ENCODE measurements around the gene FAM151B.
"Not testable (repeated sequence)": the region's sequence is repeated elsewhere in the genome, so short reads cannot be mapped to it uniquely, and the experiment has no call there.

The FAM151B gene

GRCh38 chr5:80487829-80488721, at the start of gene FAM151B:
Gene FAM151B, plus strand, starts transcription at chr5:80488100. Its CDS starts 24 bp downstream, at chr5:80488124.
- peak; percentile 57 to 64 for DNase-seq (ENCODE audit: low read depth in 1 of 2, low spot score in 1 of 2)

- no peak for DNase-seq (ENCODE audit: low read depth in 1 of 2, low spot score in 1 of 2)
These were observed 49.2 kb upstream of the FAM151B start for GRCh38 chr5:80438739-80439138.

GRCh38 chr5:80439213-80439612, 48.7 kb upstream of the FAM151B start:
- DNase-seq (ENCODE audit: low read depth in 1 of 2, low spot score in 1 of 2) = no peak

- DNase-seq (ENCODE audit: low read depth in 1 of 2, low spot score in 1 of 2) = no peak
These were observed 45.2 kb upstream of the FAM151B start for GRCh38 chr5:80442742-80443141.

GRCh38 chr5:80453366-80453765, 34.5 kb upstream of the FAM151B start:
- no peak for DNase-seq (ENCODE audit: low read depth in 1 of 2, low spot score in 1 of 2)

- no peak for DNase-seq (ENCODE audit: low read depth in 1 of 2, low spot score in 1 of 2)
These were observed 24.6 kb upstream of the FAM151B start for GRCh38 chr5:80463269-80463668.

- no peak for DNase-seq (ENCODE audit: low read depth in 1 of 2, low spot score in 1 of 2)
These were observed 21.0 kb upstream of the FAM151B start for GRCh38 chr5:80466669-80467485.

GRCh38 chr5:80468131-80468530, 19.8 kb upstream of the FAM151B start:
- no peak for DNase-seq (ENCODE audit: low read depth in 1 of 2, low spot score in 1 of 2)

- not testable (repeated sequence) for DNase-seq (ENCODE audit: low read depth in 1 of 2, low spot score in 1 of 2)
These were observed 17.3 kb upstream of the FAM151B start for GRCh38 chr5:80470631-80471030.

GRCh38 chr5:80474929-80475328, 13.0 kb upstream of the FAM151B start:
- no peak for DNase-seq (ENCODE audit: low read depth in 1 of 2, low spot score in 1 of 2)

- DNase-seq (ENCODE audit: low read depth in 1 of 2, low spot score in 1 of 2) = no peak
These were observed 8.2 kb upstream of the FAM151B start for GRCh38 chr5:80479713-80480112.

- DNase-seq (ENCODE audit: low read depth in 1 of 2, low spot score in 1 of 2) = no peak
These were observed 7.5 kb upstream of the FAM151B start for GRCh38 chr5:80480354-80480753.

- no peak for DNase-seq (ENCODE audit: low read depth in 1 of 2, low spot score in 1 of 2)
These were observed 6.6 kb upstream of the FAM151B start for GRCh38 chr5:80481019-80481893.

- no peak for DNase-seq (ENCODE audit: low read depth in 1 of 2, low spot score in 1 of 2)
These were observed 5.3 kb upstream of the FAM151B start for GRCh38 chr5:80482578-80482977.

GRCh38 chr5:80483636-80484232, 4.2 kb upstream of the FAM151B start:
- DNase-seq (ENCODE audit: low read depth in 1 of 2, low spot score in 1 of 2) = no peak

- no peak for DNase-seq (ENCODE audit: low read depth in 1 of 2, low spot score in 1 of 2)
These were observed 464 bp upstream of the FAM151B start for GRCh38 chr5:80487444-80487828.

GRCh38 chr5:80491296-80491695, 3.4 kb downstream of the FAM151B start:
- no peak for DNase-seq (ENCODE audit: low read depth in 1 of 2, low spot score in 1 of 2)

- no peak for DNase-seq (ENCODE audit: low read depth in 1 of 2, low spot score in 1 of 2)
These were observed 4.8 kb downstream of the FAM151B start for GRCh38 chr5:80492741-80493140.

GRCh38 chr5:80493443-80493842, 5.5 kb downstream of the FAM151B start:
- DNase-seq (ENCODE audit: low read depth in 1 of 2, low spot score in 1 of 2) = not testable (repeated sequence)

- DNase-seq (ENCODE audit: low read depth in 1 of 2, low spot score in 1 of 2) = no peak
These were observed 8.0 kb downstream of the FAM151B start for GRCh38 chr5:80495891-80496290.

GRCh38 chr5:80502800-80503199, 14.9 kb downstream of the FAM151B start:
- DNase-seq (ENCODE audit: low read depth in 1 of 2, low spot score in 1 of 2) = no peak

All from stimulated activated CD4-positive, alpha-beta T cell treated with anti-CD3 and anti-CD28 coated beads, Interleukin-15, amount 100 ng/mL, for 1 hour (primary cell).